ENCODE measurements around the gene ITGB6. TPM values are rescaled to one million over a fixed set of nuclear protein-coding genes. Genes with fewer than 3 reads are reported as not detected.

ITGB6 gene
- total RNA-seq, 1 donor from 2014 or later, result not detected

- intact Hi-C loops (cut with micrococcal nuclease), result no loop called here
- Mint-ChIP-seq H3K27me3 (ENCODE audit: insufficient read depth) (peaks cover 11% of the 10 kb centered on the region), H3K27ac (no peak overlapping the region), H3K9me3 (no peaks in the 10 kb centered on the region), H3K4me3 (no peak overlapping the region), H3K36me3 (ENCODE audit: low read depth) (no peaks in the 10 kb centered on the region), H3K4me1 (ENCODE audit: low read depth) (no peaks in the 10 kb centered on the region)
- no peak for DNase-seq (ENCODE audit: low spot score)
These were observed 144.4 kb downstream of the ITGB6 start for GRCh38 chr2:160055726-160056108.

- intact Hi-C loops (cut with micrococcal nuclease), result no loop called here
- no peaks in the 10 kb centered on the region for H3K4me1 Mint-ChIP-seq (ENCODE audit: low read depth)
- no peak overlapping the region for H3K27ac Mint-ChIP-seq
- H3K36me3 Mint-ChIP-seq (ENCODE audit: low read depth), result no peaks in the 10 kb centered on the region
- H3K27me3 Mint-ChIP-seq (ENCODE audit: insufficient read depth), result peaks cover 8% of the 10 kb centered on the region
- H3K9me3 Mint-ChIP-seq, result no peaks in the 10 kb centered on the region
- DNase-seq (ENCODE audit: low spot score), result no peak
- no peak overlapping the region for H3K4me3 Mint-ChIP-seq
These were observed 144.9 kb downstream of the ITGB6 start for GRCh38 chr2:160054984-160055725.

GRCh38 chr2:160053946-160054345 lies 146.1 kb downstream of the ITGB6 start:
- peaks cover 5% of the 10 kb centered on the region for H3K27me3 Mint-ChIP-seq (ENCODE audit: insufficient read depth)
- intact Hi-C loops (cut with micrococcal nuclease), result no loop called here
- H3K27ac Mint-ChIP-seq, result no peak overlapping the region
- no peaks in the 10 kb centered on the region for H3K9me3 Mint-ChIP-seq
- no peak for DNase-seq (ENCODE audit: low spot score)
- H3K4me1 Mint-ChIP-seq (ENCODE audit: low read depth), result no peaks in the 10 kb centered on the region
- no peaks in the 10 kb centered on the region for H3K36me3 Mint-ChIP-seq (ENCODE audit: low read depth)
- H3K4me3 Mint-ChIP-seq, result no peak overlapping the region

- no peaks in the 10 kb centered on the region for H3K4me1 Mint-ChIP-seq (ENCODE audit: low read depth)
- H3K9me3 Mint-ChIP-seq, result no peaks in the 10 kb centered on the region
- DNase-seq (ENCODE audit: low spot score), result no peak
- H3K27ac Mint-ChIP-seq, result no peak overlapping the region
- intact Hi-C loops (cut with micrococcal nuclease), result no loop called here
- H3K36me3 Mint-ChIP-seq (ENCODE audit: low read depth), result no peaks in the 10 kb centered on the region
- peaks cover 5% of the 10 kb centered on the region for H3K27me3 Mint-ChIP-seq (ENCODE audit: insufficient read depth)
- H3K4me3 Mint-ChIP-seq, result no peak overlapping the region
These were observed 147.5 kb downstream of the ITGB6 start for GRCh38 chr2:160052531-160052930.

GRCh38 chr2:160051371-160051800 lies 148.7 kb downstream of the ITGB6 start:
- Mint-ChIP-seq H3K4me3 (no peak overlapping the region), H3K27ac (no peak overlapping the region), H3K9me3 (no peaks in the 10 kb centered on the region), H3K27me3 (ENCODE audit: insufficient read depth) (peaks cover 5% of the 10 kb centered on the region), H3K4me1 (ENCODE audit: low read depth) (no peaks in the 10 kb centered on the region), H3K36me3 (ENCODE audit: low read depth) (no peaks in the 10 kb centered on the region)
- intact Hi-C loops (cut with micrococcal nuclease), result no loop called here
- no peak for DNase-seq (ENCODE audit: low spot score)

GRCh38 chr2:160050147-160050546 lies 149.9 kb downstream of the ITGB6 start:
- Mint-ChIP-seq H3K36me3 (ENCODE audit: low read depth) (no peaks in the 10 kb centered on the region), H3K4me1 (ENCODE audit: low read depth) (no peaks in the 10 kb centered on the region), H3K27me3 (ENCODE audit: insufficient read depth) (peaks cover 5% of the 10 kb centered on the region), H3K27ac (no peak overlapping the region), H3K9me3 (no peaks in the 10 kb centered on the region), H3K4me3 (no peak overlapping the region)
- no peak for DNase-seq (ENCODE audit: low spot score)
- intact Hi-C loops (cut with micrococcal nuclease), result no loop called here

Other genes starting within 250 kb of the ITGB6 start
- not detected in 2 replicates for gene PLA2R1, start 137.7 kb downstream of the ITGB6 start, total RNA-seq

Measured in activated T-helper 1 cell treated with anti-CD3 and anti-CD28 coated beads, Interleukin-12 subunit alpha, Interleukin-12 subunit beta, Interleukin-2, Interleukin-4 antibody, amounts not matched to agents 30 ng/mL and 10 ng/mL and 1 ng/mL, durations not matched to agents 14 hours and 24 hours and 36 hours (primary cell).